Lung (tissue), 12 donors: ENCODE results near the gene DUSP3. TPM values are rescaled to one million over a fixed set of nuclear protein-coding genes. Genes with fewer than 3 reads are reported as not detected.

Experiments
- ATAC-seq: fragments of 200-7000 bp; cut with Tn5 transposase; one replicate; pipeline ENCODE4 v1.9.1; 2020; ENCODE audit warnings: moderate number of reproducible peaks; ENCODE audit not compliant: insufficient read depth, low FRiP score
- DNase-seq, 3 donors: peaks; one replicate each; pipeline ENCODE4 v3.0.0-alpha.2; 2013 to 2017
- H3K27ac ChIP-seq, 2 donors: one replicate each; pipeline ENCODE4 v1.5.1; 2013; ENCODE audit warnings: mild to moderate bottlenecking in 2 of 2, moderate library complexity in 2 of 2, control low read depth in 1 of 2, inconsistent platforms in 1 of 2, low read depth in 1 of 2, low read length in 1 of 2
- H3K27me3 ChIP-seq, 3 donors: one replicate each; pipeline ENCODE4 v1.5.1; 2013; ENCODE audit warnings: low read length in 2 of 3; ENCODE audit not compliant: control insufficient read depth in 3 of 3, insufficient read depth in 3 of 3
- H3K36me3 ChIP-seq, 4 donors: one replicate each; pipeline ENCODE4 v1.5.1; 2013; ENCODE audit warnings: low read length in 4 of 4, mild to moderate bottlenecking in 1 of 4, moderate library complexity in 1 of 4; ENCODE audit not compliant: control insufficient read depth in 4 of 4, insufficient read depth in 4 of 4
- H3K4me1 ChIP-seq, 5 donors: one replicate each; pipeline ENCODE4 v1.5.1; 2013; ENCODE audit warnings: low read length in 5 of 5, mild to moderate bottlenecking in 2 of 5, moderate library complexity in 1 of 5; ENCODE audit not compliant: control insufficient read depth in 5 of 5, insufficient read depth in 5 of 5
- H3K4me3 ChIP-seq: one replicate; pipeline ENCODE4 v1.5.1; 2013; ENCODE audit warnings: mild to moderate bottlenecking, control low read depth, moderate library complexity
- H3K9ac ChIP-seq, 2 donors: one replicate each; pipeline ENCODE4 v1.5.1; 2013; ENCODE audit warnings: low read length in 2 of 2, control low read depth in 1 of 2; ENCODE audit not compliant: insufficient read depth in 1 of 2
- H3K9me3 ChIP-seq, 4 donors: one replicate each; pipeline ENCODE4 v1.5.1; 2013; ENCODE audit warnings: low read length in 3 of 4, mild to moderate bottlenecking in 1 of 4, moderate library complexity in 1 of 4; ENCODE audit not compliant: control insufficient read depth in 4 of 4, insufficient read depth in 3 of 4
- WGBS, 2 donors: extraction: QIAGEN DNeasy Blood & Tissue Kit; methylation state at CpG; one replicate each; pipeline ENCODE4 v1.1.7; 2013; 5-methylcytosine and 5-hydroxymethylcytosine counted together
- polyA plus RNA-seq, 2 donors: library from polyadenylated mRNA; stranded (reverse); fragments of 200-250 nt; gene quantifications; one replicate each; pipeline ENCODE4 v1.2.1, GENCODE V29; 2013
- total RNA-seq, 2 donors: library from RNA; depleted of rRNA in 1 of 2; stranded (reverse); fragments of >200 nt in 1 of 2; gene quantifications; one replicate each; pipeline ENCODE4 v1.2.1, GENCODE V29; 2014 to 2021
- TF ChIP-seq, protein P1 (sequence below): IDR thresholded peaks from 2 replicates; pipeline ENCODE4 v1.5.1; 2012; ENCODE audit warnings: mild to moderate bottlenecking; ENCODE audit errors: control extremely low read depth, extremely low read depth
- donor health status: control.
- donor health status: control.
- donor health status: Bipolar disorder and iron deficiency.
- donor health status: healthy.
- donor health status: DM: yes; HTN: yes; CAD: no.

DUSP3 gene
- total and polyA plus RNA-seq, 4 donors = 49.6 to 86.3 (median 66.5) TPM

DNA sequence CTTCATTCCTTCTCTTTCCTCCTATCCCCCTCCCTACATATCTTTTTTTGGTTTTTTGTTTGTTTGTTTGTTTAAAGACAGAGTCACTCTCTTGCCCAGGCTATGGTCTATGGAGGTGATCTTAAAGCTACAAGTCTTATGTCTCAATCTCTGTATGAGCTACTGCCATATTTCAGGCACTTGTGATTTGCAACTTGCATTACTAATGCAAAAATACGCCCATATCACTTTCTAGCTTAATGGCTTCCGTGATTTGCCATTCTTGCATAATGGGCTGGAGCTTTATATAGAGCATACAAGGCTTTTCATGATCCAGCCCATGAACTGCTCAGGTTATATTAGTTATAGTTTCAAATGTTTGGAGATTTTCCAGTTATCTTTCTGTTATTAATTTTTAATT, 9.0 kb upstream of the DUSP3 start:
- H3K4me3 ChIP-seq = no peak overlapping the region
- H3K9me3 ChIP-seq = no peaks in the 10 kb centered on the region
- 60 to 68% methylated on average over 2 of the region's 2 CpGs for WGBS, 2 donors
- H3K9ac ChIP-seq = no peak overlapping the region
- ATAC-seq (no peak), DNase-seq (no peak)
- H3K36me3 ChIP-seq = no peaks in the 10 kb centered on the region
- H3K27me3 ChIP-seq = peaks cover 0 to 3% (median 2%) of the 10 kb centered on the region in 3 donors
- H3K4me1 ChIP-seq = no peaks in the 10 kb centered on the region
- no peak overlapping the region for H3K27ac ChIP-seq
- TF ChIP-seq, protein P1, sequence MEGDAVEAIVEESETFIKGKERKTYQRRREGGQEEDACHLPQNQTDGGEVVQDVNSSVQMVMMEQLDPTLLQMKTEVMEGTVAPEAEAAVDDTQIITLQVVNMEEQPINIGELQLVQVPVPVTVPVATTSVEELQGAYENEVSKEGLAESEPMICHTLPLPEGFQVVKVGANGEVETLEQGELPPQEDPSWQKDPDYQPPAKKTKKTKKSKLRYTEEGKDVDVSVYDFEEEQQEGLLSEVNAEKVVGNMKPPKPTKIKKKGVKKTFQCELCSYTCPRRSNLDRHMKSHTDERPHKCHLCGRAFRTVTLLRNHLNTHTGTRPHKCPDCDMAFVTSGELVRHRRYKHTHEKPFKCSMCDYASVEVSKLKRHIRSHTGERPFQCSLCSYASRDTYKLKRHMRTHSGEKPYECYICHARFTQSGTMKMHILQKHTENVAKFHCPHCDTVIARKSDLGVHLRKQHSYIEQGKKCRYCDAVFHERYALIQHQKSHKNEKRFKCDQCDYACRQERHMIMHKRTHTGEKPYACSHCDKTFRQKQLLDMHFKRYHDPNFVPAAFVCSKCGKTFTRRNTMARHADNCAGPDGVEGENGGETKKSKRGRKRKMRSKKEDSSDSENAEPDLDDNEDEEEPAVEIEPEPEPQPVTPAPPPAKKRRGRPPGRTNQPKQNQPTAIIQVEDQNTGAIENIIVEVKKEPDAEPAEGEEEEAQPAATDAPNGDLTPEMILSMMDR = no peak

DNA sequence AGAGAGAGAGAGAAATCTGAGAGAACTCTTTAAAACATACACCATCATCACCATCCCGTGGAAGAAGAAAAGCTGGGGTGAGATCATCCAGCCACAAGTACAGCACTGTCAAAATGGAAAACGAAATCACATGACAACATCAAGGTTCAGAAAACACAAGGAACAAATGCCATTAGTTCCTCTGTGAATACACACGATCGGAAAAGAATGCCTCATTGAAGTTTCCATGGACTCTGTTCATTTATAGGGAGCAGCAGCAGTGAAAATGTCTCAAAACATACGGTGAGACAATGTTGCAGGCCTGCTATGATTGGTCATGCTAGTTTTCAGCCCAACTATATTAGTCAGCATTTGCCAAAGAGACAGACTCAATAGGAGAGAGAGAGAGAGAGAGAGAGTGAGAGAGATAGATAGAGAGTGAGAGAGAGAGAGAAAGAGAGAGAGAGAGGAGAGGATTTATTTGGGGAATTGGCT, 5.9 kb upstream of the DUSP3 start:
- WGBS, 2 donors = 72 to 82% methylated on average over 5 of the region's 5 CpGs
- H3K9me3 ChIP-seq = no peaks in the 10 kb centered on the region
- no peak overlapping the region for H3K27ac ChIP-seq
- DNase-seq = no peak
- H3K4me1 ChIP-seq = peaks cover 0 to 1% (median 0%) of the 10 kb centered on the region in 5 donors
- H3K9ac ChIP-seq = no peak overlapping the region
- H3K36me3 ChIP-seq = no peaks in the 10 kb centered on the region
- H3K4me3 ChIP-seq = no peak overlapping the region
- TF ChIP-seq, protein P1 = no peak
- ATAC-seq = no peak
- H3K27me3 ChIP-seq = peaks cover 0 to 15% (median 7%) of the 10 kb centered on the region in 3 donors

DNA sequence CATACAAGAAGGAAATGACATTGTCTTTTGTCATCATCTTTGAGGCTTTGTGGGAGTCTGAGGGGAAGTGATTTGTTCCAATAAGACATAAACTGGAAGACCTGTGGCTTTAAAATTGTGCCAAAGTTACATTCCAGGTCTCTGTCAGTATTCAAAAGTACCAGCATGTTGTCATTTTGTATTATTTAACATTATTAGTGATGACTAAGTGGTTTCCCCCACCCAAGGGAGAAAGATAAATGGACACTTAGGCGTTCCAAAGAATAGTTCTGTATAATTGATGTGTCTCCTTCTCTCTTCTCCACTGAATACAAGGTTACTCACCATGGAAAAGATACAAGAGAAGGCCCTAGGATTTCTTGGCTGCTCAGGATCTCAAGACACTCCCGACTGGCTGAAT, 5.3 kb upstream of the DUSP3 start:
- H3K27me3 ChIP-seq = peaks cover 0 to 19% (median 7%) of the 10 kb centered on the region in 3 donors
- peaks cover 0 to 4% (median 4%) of the 10 kb centered on the region in 5 donors for H3K4me1 ChIP-seq
- no peak overlapping the region for H3K9ac ChIP-seq
- ATAC-seq (no peak), DNase-seq (no peak)
- WGBS, 2 donors = 69 to 80% methylated on average over 2 of the region's 2 CpGs
- H3K36me3 ChIP-seq = no peaks in the 10 kb centered on the region
- no peak overlapping the region for H3K27ac ChIP-seq
- TF ChIP-seq, protein P1 = no peak
- H3K4me3 ChIP-seq = no peak overlapping the region
- no peaks in the 10 kb centered on the region for H3K9me3 ChIP-seq
